Erythroblast (primary cell): ENCODE measurements around the gene DYRK1B.

Experiments
- GATA1 ChIP-seq: IDR thresholded peaks from 2 replicates; pipeline ENCODE4 v1.6.1; 2011; ENCODE audit warnings: low read depth, mild to moderate bottlenecking, control low read depth, low read length, moderate library complexity
- POLR2A ChIP-seq: IDR thresholded peaks from 2 replicates; pipeline ENCODE4 v1.6.1; 2011; ENCODE audit warnings: mild to moderate bottlenecking, low read length

DNA sequence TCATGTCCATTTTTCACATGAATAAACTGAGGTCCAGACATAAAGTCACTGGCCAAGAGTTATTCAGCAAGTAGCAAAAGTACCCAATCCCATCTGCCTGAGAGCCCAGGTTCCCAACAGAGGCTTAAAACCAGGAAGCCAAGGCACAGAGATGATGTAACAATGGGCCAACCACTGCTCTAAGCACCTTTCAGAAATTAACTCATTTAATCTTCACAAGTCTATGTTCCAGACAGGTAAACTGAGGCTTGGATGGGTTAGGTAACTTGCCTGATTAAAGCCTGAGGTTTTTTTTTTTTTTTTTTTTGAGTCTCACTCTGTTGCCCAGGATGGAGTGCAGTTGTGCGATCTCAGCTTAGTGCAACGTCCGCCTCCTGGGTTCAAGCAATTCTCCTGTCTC, 4.0 kb upstream of the DYRK1B start:
- TF ChIP-seq POLR2A (no peak), GATA1 (no peak)
